Endodermal cell (in vitro differentiated cells): ENCODE data around the gene KCNQ4. TPM values are rescaled to one million over a fixed set of nuclear protein-coding genes. Genes with fewer than 3 reads are reported as not detected.

ENCODE experiments used
- DNase-seq: peaks from one replicate; pipeline ENCODE4 v3.0.0-alpha.2; 2017
- H3K27ac ChIP-seq: 2 replicates; pipeline ENCODE4 v1.5.1; 2013; ENCODE audit warnings: mild to moderate bottlenecking, low read depth, low read length, moderate library complexity
- H3K27me3 ChIP-seq: 2 replicates; pipeline ENCODE4 v1.6.1; 2013; ENCODE audit warnings: mild to moderate bottlenecking, low read length, moderate library complexity; ENCODE audit not compliant: insufficient read depth, control insufficient read depth, poor library complexity, severe bottlenecking
- H3K36me3 ChIP-seq: 2 replicates; pipeline ENCODE4 v1.7.0; 2013; ENCODE audit warnings: mild to moderate bottlenecking, low read length, moderate library complexity; ENCODE audit not compliant: control insufficient read depth, insufficient read depth
- H3K4me1 ChIP-seq: one replicate; pipeline ENCODE4 v1.7.0; 2013; ENCODE audit warnings: low read length; ENCODE audit not compliant: control insufficient read depth, insufficient read depth
- H3K4me3 ChIP-seq: 2 replicates; pipeline ENCODE4 v1.5.1; 2013; ENCODE audit warnings: mild to moderate bottlenecking, low read length, moderate library complexity
- H3K9ac ChIP-seq: 2 replicates; pipeline ENCODE4 v1.6.1; 2013; ENCODE audit warnings: mild to moderate bottlenecking, low read length, moderate library complexity; ENCODE audit not compliant: poor library complexity, severe bottlenecking; ENCODE audit errors: extremely low read depth
- H3K9me3 ChIP-seq: 2 replicates; pipeline ENCODE4 v1.6.1; 2013; ENCODE audit warnings: mild to moderate bottlenecking, low read length, moderate library complexity; ENCODE audit not compliant: control insufficient read depth
- H3K27ac Mint-ChIP-seq: 2 replicates; pipeline ENCODE4 v1.8.0; 2020; ENCODE audit warnings: mixed read lengths
- H3K27me3 Mint-ChIP-seq: 2 replicates; pipeline ENCODE4 v1.8.0; 2021; ENCODE audit warnings: mild to moderate bottlenecking, mixed read lengths; ENCODE audit not compliant: insufficient read depth
- H3K36me3 Mint-ChIP-seq: 2 replicates; pipeline ENCODE4 v1.8.0; 2020; ENCODE audit warnings: low read depth, mixed read lengths
- H3K4me1 Mint-ChIP-seq: 2 replicates; pipeline ENCODE4 v1.8.0; 2020; ENCODE audit warnings: mixed read lengths
- H3K4me3 Mint-ChIP-seq: 2 replicates; pipeline ENCODE4 v1.8.0; 2020; ENCODE audit warnings: mild to moderate bottlenecking, moderate library complexity, mixed read lengths
- H3K9me3 Mint-ChIP-seq: 2 replicates; pipeline ENCODE4 v1.8.0; 2020; ENCODE audit warnings: mild to moderate bottlenecking, mixed read lengths
- WGBS, 2 experiments: methylation state at CpG; one replicate each; pipeline versions ENCODE4 v1.1.5 to v1.1.7; 2013; ENCODE audit warnings: missing lambda C conversion rate in 2 of 2, mixed read lengths in 1 of 2; ENCODE audit not compliant: insufficient coverage in 1 of 2, insufficient read length in 1 of 2; 5-methylcytosine and 5-hydroxymethylcytosine counted together
- total RNA-seq, 2 donors: library from RNA; stranded (reverse); fragmentation: NEBNext Ultra II Directional in 1 of 2; extraction: Animal tissue kit (Norgen Biotek cat#: 25700) in 1 of 2; gene quantifications; 2 replicates in 1 of 2; 3 replicates in 1 of 2; pipeline ENCODE4 v1.2.1, GENCODE V29; 2021
- TF ChIP-seq, protein P1 (sequence below): fragments of 200-600 bp; sonication (generic); conservative IDR thresholded peaks from 2 replicates; pipeline ENCODE4 v1.5.0; 2021; ENCODE audit warnings: antibody characterized with exemption, mild to moderate bottlenecking

Gene KCNQ4
- total RNA-seq, 2 donors from 2014 or later: 0.22 to 0.88 TPM

DNA sequence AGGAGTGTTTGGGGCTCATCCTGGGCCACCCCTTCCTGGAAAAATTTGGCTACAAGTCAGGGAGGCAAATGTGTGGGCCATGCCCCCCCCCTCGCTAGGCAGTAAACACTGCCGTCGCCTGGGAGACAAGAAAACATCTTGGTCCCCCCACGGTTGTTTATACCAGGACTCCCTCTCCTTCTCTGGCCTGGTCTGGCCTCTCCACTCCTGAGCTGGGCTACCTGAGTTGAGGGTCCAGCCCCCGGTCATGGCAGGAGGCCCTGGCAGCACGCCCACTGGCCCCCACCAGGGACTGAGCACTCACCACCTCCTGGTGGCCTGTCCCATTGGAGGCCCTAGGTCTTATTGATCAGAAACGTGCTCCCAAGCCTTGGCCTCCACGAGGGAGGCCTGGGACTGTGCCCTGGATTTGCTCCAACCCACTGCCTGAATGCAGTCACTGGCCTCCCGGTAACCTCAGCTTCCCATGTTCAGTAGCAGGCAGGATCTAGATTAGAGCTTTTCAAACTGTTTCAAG, 15.8 kb downstream of the KCNQ4 start:
- no peak for DNase-seq
- no peaks in the 10 kb centered on the region for H3K27me3 ChIP-seq
- Mint-ChIP-seq H3K36me3 (no peaks in the 10 kb centered on the region), H3K4me1 (no peaks in the 10 kb centered on the region), H3K9me3 (no peaks in the 10 kb centered on the region), H3K4me3 (no peak overlapping the region), H3K27ac (no peak overlapping the region), H3K27me3 (peaks cover 23% of the 10 kb centered on the region)
- H3K27ac ChIP-seq: no peak overlapping the region
- H3K9ac ChIP-seq: no peak overlapping the region
- TF ChIP-seq, protein P1, sequence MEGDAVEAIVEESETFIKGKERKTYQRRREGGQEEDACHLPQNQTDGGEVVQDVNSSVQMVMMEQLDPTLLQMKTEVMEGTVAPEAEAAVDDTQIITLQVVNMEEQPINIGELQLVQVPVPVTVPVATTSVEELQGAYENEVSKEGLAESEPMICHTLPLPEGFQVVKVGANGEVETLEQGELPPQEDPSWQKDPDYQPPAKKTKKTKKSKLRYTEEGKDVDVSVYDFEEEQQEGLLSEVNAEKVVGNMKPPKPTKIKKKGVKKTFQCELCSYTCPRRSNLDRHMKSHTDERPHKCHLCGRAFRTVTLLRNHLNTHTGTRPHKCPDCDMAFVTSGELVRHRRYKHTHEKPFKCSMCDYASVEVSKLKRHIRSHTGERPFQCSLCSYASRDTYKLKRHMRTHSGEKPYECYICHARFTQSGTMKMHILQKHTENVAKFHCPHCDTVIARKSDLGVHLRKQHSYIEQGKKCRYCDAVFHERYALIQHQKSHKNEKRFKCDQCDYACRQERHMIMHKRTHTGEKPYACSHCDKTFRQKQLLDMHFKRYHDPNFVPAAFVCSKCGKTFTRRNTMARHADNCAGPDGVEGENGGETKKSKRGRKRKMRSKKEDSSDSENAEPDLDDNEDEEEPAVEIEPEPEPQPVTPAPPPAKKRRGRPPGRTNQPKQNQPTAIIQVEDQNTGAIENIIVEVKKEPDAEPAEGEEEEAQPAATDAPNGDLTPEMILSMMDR: no peak
- no peak overlapping the region for H3K4me3 ChIP-seq
- 88 to 91% methylated on average over 5 to 9 of the region's 9 CpGs for WGBS, 2 experiments
- H3K9me3 ChIP-seq: no peaks in the 10 kb centered on the region
- H3K36me3 ChIP-seq: no peaks in the 10 kb centered on the region
- no peaks in the 10 kb centered on the region for H3K4me1 ChIP-seq

DNA sequence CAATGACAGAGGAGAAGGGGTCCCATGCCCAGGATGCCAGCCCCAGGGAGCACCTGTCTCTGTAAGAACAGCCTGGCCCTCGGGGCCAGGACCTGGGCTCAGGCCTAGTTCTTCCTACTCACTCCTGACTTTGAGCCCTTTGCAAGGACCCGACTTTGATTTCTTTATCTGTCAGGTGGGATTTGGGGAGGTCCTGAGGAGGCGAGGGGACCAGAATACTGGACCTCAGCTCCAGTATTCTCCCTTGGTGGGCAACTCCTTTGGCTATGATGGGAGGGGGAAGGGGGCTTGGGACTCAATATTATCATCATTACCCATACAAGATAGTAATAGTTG, 18.1 kb downstream of the KCNQ4 start:
- TF ChIP-seq, protein P1: no peak
- Mint-ChIP-seq H3K4me3 (peak overlapping the region; percentile 40), H3K27ac (no peak overlapping the region)

DNA sequence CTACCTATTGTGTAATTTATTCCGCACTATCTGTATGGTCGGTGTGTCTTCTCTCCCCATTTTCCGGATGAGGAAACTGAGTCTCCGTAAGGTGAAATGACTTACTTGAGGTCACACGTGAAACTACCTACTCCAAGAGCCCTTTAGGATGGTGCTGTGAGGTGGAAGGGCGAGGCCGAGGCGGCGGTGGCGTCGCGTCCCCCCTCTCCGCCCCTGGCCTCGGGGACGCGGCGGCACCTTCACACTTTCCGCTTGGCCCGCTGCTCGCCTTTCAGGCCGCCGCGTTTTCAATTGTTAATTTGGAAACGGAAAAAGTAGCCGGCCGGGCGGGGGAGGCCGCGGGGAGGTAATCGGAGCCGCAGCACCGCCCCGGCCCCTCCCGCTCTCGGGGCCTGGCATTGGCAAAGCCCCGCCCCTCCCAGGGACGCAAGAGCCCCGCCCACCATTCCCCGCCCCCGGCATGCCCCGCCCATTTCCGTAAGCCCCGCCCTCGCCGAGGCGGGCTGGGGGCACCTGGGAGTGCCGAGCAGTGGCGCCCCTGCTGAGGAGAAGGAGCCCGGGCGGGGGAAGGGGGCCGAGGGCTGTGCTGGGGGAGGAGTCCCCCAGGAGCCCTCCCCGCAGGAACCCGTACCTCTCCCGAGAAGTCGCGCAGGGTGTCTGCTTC, 18.6 kb downstream of the KCNQ4 start:
- peak overlapping the region; percentile 67 for H3K4me3 ChIP-seq
- no peaks in the 10 kb centered on the region for H3K27me3 ChIP-seq
- H3K9me3 ChIP-seq: no peaks in the 10 kb centered on the region
- Mint-ChIP-seq H3K4me3 (peak overlapping the region; percentile 40), H3K36me3 (no peaks in the 10 kb centered on the region), H3K27ac (no peak overlapping the region), H3K9me3 (no peaks in the 10 kb centered on the region), H3K27me3 (peaks cover 23% of the 10 kb centered on the region), H3K4me1 (peaks cover 4% of the 10 kb centered on the region)
- no peaks in the 10 kb centered on the region for H3K36me3 ChIP-seq
- peak; percentile 97 for DNase-seq
- TF ChIP-seq, protein P1: no peak
- 12% methylated on average over 5 to 56 of the region's 56 CpGs for WGBS, 2 experiments
- no peak overlapping the region for H3K9ac ChIP-seq
- no peaks in the 10 kb centered on the region for H3K4me1 ChIP-seq
- no peak overlapping the region for H3K27ac ChIP-seq

More for the DNA sequence above, 18.1 kb downstream of the KCNQ4 start:
- H3K4me1 Mint-ChIP-seq: peaks cover 4% of the 10 kb centered on the region
- H3K4me1 ChIP-seq: no peaks in the 10 kb centered on the region
- H3K9me3 ChIP-seq: no peaks in the 10 kb centered on the region
- WGBS, 2 experiments: 94 to 100% methylated on average over 1 to 3 of the region's 3 CpGs
- H3K27me3 ChIP-seq: no peaks in the 10 kb centered on the region
- H3K27me3 Mint-ChIP-seq: peaks cover 23% of the 10 kb centered on the region
- H3K9ac ChIP-seq: no peak overlapping the region
- H3K9me3 Mint-ChIP-seq: no peaks in the 10 kb centered on the region
- H3K36me3 Mint-ChIP-seq: no peaks in the 10 kb centered on the region
- peak overlapping the region; percentile 67 for H3K4me3 ChIP-seq
- no peak overlapping the region for H3K27ac ChIP-seq
- H3K36me3 ChIP-seq: no peaks in the 10 kb centered on the region
- no peak for DNase-seq
